Choroid plexus epithelial cell (primary cell): ENCODE measurements around the gene CYBA.
"Not testable (repeated sequence)": the region's sequence is repeated elsewhere in the genome, so short reads cannot be mapped to it uniquely, and the experiment has no call there.

Experiments
- DNase-seq: peaks from one replicate; pipeline ENCODE4 v3.0.0-alpha.2; 2010; ENCODE audit warnings: low read depth
- H3K4me3 ChIP-seq: 2 replicates; pipeline ENCODE4 v1.5.1; 2011; ENCODE audit warnings: low read depth, mild to moderate bottlenecking, control low read depth, low read length, moderate library complexity
- TF ChIP-seq, protein P1 (sequence below): conservative IDR thresholded peaks from 2 replicates; pipeline ENCODE4 v1.5.1; 2011; ENCODE audit warnings: low read depth, mild to moderate bottlenecking, control low read depth, inconsistent platforms, low read length, moderate library complexity

Gene CYBA

DNA sequence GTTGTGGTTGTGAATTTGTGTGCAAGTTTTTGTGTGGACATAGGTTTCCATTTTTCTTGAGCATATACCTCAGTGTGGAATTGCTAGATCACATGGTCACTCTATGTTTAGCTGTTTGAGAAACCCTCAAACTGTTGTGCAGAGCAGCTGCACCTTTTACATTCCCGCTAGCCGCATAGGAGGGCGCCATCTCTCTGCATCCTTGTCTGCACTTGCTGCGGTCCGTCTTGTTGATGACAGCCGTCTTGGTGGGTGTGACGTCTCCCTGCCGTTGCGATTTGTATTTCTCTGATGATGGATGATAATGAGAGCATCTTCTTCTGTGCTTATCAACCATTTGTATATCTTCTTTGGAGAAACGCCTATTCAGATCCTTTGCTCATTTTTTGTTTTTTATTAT, 37.6 kb downstream of the CYBA start:
- no peak for DNase-seq
- no peak overlapping the region for H3K4me3 ChIP-seq
- TF ChIP-seq, protein P1, sequence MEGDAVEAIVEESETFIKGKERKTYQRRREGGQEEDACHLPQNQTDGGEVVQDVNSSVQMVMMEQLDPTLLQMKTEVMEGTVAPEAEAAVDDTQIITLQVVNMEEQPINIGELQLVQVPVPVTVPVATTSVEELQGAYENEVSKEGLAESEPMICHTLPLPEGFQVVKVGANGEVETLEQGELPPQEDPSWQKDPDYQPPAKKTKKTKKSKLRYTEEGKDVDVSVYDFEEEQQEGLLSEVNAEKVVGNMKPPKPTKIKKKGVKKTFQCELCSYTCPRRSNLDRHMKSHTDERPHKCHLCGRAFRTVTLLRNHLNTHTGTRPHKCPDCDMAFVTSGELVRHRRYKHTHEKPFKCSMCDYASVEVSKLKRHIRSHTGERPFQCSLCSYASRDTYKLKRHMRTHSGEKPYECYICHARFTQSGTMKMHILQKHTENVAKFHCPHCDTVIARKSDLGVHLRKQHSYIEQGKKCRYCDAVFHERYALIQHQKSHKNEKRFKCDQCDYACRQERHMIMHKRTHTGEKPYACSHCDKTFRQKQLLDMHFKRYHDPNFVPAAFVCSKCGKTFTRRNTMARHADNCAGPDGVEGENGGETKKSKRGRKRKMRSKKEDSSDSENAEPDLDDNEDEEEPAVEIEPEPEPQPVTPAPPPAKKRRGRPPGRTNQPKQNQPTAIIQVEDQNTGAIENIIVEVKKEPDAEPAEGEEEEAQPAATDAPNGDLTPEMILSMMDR, result no peak

DNA sequence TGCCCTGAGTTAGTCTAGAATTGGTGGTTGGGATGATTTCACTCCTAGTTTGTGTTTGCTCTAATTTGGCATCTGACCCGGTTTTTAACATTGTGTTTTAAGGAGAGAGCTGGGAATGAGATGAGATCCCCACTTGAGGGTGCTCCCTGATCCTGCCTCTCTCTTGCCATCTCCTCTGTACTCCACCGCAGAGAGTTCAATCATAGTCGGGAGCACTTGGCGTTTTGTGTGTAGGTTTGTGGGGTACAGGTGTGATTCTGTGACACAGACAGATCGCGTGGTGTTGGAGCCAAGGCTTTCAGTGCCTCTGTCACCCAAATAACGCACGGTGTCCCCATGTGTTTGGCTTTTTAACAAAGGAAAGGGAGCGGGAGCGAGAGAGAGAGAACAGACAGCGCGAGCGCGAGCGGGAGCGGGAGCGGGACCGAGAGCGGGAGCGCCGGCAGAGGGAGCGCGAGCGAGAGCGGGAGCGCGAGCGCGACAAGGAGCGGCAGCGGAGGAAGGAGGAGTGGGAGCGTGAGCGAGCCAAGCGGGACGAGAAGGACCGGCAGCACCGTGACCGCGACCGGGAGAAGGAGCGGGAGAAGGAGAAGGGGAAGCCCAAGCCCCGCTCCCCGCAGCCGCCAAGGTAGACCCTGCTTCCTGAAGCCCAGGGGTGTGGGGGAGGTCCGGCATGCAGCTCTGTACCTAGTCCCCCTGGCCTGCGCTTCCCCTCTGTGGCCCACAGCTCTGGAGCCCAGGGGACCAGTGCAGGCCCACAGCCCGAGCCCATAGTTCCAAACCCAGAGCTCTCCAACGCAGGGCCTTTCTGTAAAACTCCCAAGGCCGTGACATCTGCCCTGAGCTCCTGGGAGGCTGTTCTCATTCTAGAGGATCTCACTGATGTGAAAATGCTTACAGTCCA, 39.7 kb downstream of the CYBA start:
- TF ChIP-seq, protein P1, result peak; percentile 8
- no peak overlapping the region for H3K4me3 ChIP-seq
- DNase-seq, result no peak

DNA sequence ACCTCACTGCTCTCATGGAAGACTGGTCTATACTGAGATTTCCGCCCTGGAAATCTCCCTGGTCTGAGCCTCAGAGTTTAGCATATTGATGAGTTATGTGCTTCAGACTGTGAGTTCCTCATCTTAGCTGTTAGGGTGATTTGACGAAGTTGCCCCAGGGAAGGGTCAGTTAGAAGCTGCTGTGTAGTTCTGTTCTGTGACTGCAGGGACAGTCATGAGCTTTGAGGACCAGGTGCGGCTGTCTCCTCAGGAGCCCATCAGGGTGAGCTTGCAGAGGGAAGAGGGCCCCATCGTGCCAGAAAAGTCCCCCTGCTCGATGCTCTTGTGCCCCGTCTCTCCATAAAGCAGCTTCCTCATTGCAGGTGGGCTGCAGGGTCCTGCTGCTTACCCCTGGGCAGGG, 40.8 kb downstream of the CYBA start:
- TF ChIP-seq, protein P1, result peak; percentile 26
- no peak for DNase-seq
- no peak overlapping the region for H3K4me3 ChIP-seq

DNA sequence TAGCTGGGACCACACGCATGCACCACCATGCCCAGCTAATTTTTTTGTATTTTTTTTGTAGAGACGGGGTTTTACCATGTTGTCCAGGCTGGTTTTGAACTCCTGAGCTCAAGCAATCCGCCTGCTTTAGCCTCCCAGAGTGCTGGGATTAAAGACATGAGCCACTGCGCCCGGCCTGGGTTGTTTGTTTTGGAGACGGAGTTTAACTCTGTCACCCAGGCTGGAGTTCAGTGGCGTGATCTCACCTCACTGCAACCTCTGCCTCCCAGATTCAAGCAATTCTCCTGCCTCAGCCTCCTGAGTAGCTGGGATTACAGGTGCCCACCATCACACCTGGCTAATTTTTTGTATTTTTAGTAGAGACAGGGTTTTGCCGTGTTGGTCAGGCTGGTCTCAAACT, 41.4 kb downstream of the CYBA start:
- not testable (repeated sequence) for DNase-seq, H3K4me3 ChIP-seq

DNA sequence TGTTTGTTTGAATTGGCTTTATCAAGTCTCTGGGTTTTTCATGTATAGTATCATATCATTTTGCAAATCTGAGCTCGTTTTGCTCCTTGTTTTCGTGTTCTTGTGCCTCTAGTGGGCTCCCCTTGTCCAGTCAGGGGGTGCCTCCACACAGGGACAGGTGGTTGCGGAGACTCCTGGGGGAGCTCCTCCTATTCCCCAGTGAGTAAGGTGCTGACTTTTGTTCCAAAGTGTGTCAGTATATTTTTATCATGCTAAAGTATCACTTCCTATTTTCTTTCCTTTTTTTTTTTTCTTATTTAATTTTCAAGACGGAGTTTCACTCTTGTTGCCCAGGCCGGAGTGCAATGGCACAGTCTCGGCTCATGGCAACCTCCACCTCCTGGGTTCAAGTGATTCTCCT, 42.8 kb downstream of the CYBA start:
- TF ChIP-seq, protein P1, result no peak
- DNase-seq, result no peak
- H3K4me3 ChIP-seq, result no peak overlapping the region

DNA sequence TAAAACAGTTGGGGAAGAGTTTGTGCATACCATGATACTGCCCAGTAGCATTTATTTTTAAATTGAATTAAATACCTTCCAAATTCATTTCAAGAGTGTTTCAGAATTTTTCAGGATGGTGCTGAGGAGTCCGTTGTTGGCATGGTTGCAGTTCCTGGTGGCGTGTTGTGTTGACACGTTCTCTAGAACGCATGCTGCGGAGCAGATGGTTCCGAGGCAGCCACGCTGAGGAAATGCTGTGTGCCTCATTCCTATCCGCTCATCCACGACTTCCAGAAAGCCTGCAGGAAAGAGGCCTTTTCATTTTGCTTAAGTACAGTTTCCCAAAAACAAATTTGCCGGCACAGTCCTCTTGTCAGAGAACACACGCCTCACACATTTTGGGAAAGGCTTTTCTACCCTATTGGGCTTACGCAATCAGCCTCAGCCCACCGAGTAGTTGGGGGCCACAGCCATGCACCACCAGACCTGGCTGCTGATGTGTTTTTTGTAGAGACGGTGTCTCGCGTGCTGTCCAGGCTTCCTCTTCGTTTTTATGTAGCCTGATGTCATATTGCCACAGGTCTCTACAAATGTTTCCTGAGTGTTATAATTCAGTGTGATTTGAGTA, 44.6 kb downstream of the CYBA start:
- no peak overlapping the region for H3K4me3 ChIP-seq
- DNase-seq, result no peak
- TF ChIP-seq, protein P1, result no peak

DNA sequence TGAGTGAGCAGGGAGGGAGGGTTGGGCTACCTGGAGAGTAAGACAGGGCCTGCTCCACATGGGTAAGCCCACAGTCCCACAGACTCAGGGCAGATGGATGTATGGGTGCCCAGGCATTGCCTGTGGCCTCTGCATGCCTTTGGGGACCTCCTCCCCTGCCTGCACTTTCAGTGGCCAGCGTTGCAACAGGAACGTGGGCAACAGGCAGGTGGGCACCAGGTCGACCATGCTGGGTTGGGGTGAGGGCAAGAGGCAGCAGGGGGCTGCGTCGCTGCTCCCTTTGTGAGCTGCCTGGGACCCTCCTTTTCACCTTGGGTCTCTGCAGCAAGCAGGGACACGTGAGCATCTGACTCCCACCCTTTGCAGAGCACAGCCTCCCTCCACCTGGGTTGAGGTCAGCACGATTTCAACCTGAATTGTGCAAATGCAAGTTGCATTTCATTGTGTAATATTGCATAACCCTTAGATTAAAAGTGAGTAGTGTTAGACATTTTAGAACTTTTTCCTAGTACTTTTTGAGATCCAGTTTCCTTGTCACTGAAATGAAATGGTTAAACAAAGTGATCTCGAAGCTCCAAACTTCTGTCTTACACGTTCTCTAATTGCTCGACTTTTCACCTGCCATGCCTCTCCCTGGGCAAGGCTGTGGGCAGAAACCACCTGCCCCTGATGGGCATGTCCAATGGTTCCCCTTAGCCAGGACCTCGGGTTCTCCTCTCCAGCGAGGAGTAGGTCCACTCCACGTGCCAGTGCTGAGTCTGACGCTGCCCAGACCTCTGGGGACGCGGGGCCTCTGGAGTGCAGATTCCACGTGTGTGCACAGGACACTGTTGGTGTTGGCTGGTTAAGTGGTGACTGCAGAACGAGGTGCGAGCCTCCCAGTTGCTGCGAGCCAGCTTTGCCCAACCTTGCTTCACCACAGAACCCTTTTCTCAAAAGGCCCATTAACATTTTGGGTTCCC, 45.4 kb downstream of the CYBA start:
- no peak for DNase-seq
- H3K4me3 ChIP-seq, result no peak overlapping the region
- TF ChIP-seq, protein P1, result no peak
